NCI-H2029 treated with DMSO at 0.1 percent for 48 hours (cell line): Measurements from ENCODE around the gene LMNA.

Experiments
- DNase-seq: peaks from one replicate; lab custom pipeline; 2025; lab: John Stamatoyannopoulos, UW

LMNA gene

GRCh38 chr1:156082309-156083091 lies 32.0 kb upstream of the LMNA start, which contains the start of gene MEX3A:
TSS of gene MEX3A (minus strand) at chr1:156082465. CDS start at chr1:156081998, 467 bp downstream.
- DNase-seq, result peak; percentile 28

GRCh38 chr1:156083800-156084790 lies 30.4 kb upstream of the LMNA start:
- no peak for DNase-seq

- peak; percentile 56 for DNase-seq
Measured at GRCh38 chr1:156086256-156086662, 28.3 kb upstream of the LMNA start.

GRCh38 chr1:156089704-156090103 lies 24.8 kb upstream of the LMNA start:
- no peak for DNase-seq

GRCh38 chr1:156090138-156090839 lies 24.2 kb upstream of the LMNA start:
- DNase-seq, result no peak

- DNase-seq, result peak; percentile 29
Measured at GRCh38 chr1:156090840-156091188, 23.7 kb upstream of the LMNA start.

GRCh38 chr1:156091610-156092009 lies 22.9 kb upstream of the LMNA start:
- DNase-seq, result no peak

GRCh38 chr1:156095906-156096508 lies 18.5 kb upstream of the LMNA start:
- no peak for DNase-seq

- DNase-seq, result peak; percentile 13
Measured at GRCh38 chr1:156096640-156097391, 17.7 kb upstream of the LMNA start.

GRCh38 chr1:156097499-156098178 lies 16.9 kb upstream of the LMNA start:
- no peak for DNase-seq

- DNase-seq, result no peak
Measured at GRCh38 chr1:156098784-156099183, 15.7 kb upstream of the LMNA start.

- no peak for DNase-seq
Measured at GRCh38 chr1:156099282-156099681, 15.2 kb upstream of the LMNA start.

- DNase-seq, result peak; percentile 71
Measured at GRCh38 chr1:156100205-156100995, 14.1 kb upstream of the LMNA start.

- DNase-seq, result no peak
Measured at GRCh38 chr1:156101880-156102279, 12.6 kb upstream of the LMNA start.

GRCh38 chr1:156102633-156103511 lies 11.6 kb upstream of the LMNA start:
- DNase-seq, result no peak

- no peak for DNase-seq
Measured at GRCh38 chr1:156103521-156103947, 11.0 kb upstream of the LMNA start.

- DNase-seq, result peak; percentile 36
Measured at GRCh38 chr1:156104065-156104810, 10.3 kb upstream of the LMNA start.
